ENCODE results near the gene RGS3.
"Not testable (repeated sequence)": the region's sequence is repeated elsewhere in the genome, so short reads cannot be mapped to it uniquely, and the experiment has no call there.

Gene RGS3

DNA sequence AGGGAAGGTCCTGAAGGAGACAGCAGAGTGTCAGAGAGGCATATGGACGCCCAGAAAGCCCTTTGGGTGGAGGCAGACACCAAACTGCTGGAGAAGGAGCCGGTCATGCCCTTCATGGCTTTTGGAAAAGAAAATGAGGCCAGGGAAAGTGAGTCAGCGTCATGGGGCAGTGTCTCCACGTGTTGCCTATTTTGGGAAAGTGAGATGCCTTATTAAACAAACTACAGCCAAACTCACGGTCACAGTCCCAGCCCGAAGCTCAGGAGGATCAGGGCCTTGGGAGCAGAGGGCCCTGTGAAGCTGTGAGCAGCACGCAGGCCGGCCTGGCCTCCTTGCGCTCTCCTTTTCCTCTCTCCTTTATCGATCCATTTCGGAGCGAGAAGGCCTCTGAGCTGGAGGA is 25.0 kb downstream of the RGS3 start:
- no peak for DNase-seq (ENCODE audit: low spot score)
- in situ Hi-C loops (cut with MboI; ENCODE audit: low sequenced_read_pairs, unreplicated experiment), result no loop called here
- no peak for TF ChIP-seq CTCF (IDR thresholded peaks at IDR 0.05; ENCODE audit: borderline replicate concordance, control extremely low read depth, extremely low read depth, insufficient read depth, missing control alignments)

DNA sequence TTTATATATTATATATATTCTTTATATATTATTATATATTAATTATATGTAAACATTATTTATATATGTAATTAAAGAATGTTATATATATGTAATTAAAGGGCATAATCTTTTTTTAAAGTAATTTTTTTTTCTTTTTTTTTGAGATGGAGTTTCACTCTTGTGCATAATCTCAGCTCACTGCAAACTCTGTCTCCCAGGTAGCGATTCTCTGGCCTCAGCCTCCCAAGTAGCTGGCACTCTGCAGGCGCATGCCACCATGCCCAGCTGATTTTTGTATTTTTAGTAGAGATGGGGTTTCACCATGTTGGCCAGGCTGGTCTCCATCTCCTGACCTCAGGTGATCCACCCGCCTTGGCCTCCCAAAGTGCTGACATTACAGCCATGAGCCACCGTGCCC is 27.6 kb downstream of the RGS3 start:
- DNase-seq (ENCODE audit: low spot score); in situ Hi-C loops (cut with MboI; ENCODE audit: low sequenced_read_pairs, unreplicated experiment): not testable (repeated sequence)

- DNase-seq (ENCODE audit: low spot score), result no peak
- in situ Hi-C loops (cut with MboI; ENCODE audit: low sequenced_read_pairs, unreplicated experiment), result no loop called here
- no peak for TF ChIP-seq CTCF (IDR thresholded peaks at IDR 0.05; ENCODE audit: borderline replicate concordance, control extremely low read depth, extremely low read depth, insufficient read depth, missing control alignments)
Measured at GRCh38 chr9:113492343-113493202, 29.0 kb downstream of the RGS3 start.

DNA sequence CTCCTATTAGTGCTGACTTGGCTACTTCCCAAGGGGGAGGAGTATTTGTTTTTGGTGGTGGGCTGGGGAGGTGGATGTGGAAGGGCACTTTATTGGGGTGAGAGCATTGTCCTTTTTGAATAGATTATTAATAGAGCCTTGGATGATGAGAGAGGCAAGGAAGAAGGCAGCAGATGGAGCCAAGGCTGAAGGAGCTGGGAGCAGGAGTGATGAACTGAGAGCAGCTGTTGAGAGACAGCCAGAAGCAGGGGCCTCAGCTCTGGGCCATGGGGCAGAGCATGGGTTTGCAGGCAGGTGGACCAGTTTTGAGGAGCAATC is 29.6 kb downstream of the RGS3 start:
- in situ Hi-C loops (cut with MboI; ENCODE audit: low sequenced_read_pairs, unreplicated experiment), result no loop called here
- no peak for TF ChIP-seq CTCF (IDR thresholded peaks at IDR 0.05; ENCODE audit: borderline replicate concordance, control extremely low read depth, extremely low read depth, insufficient read depth, missing control alignments)
- no peak for DNase-seq (ENCODE audit: low spot score)

- no peak for DNase-seq (ENCODE audit: low spot score)
- in situ Hi-C loops (cut with MboI; ENCODE audit: low sequenced_read_pairs, unreplicated experiment), result no loop called here
- TF ChIP-seq CTCF (IDR thresholded peaks at IDR 0.05; ENCODE audit: borderline replicate concordance, control extremely low read depth, extremely low read depth, insufficient read depth, missing control alignments), result no peak
Measured at GRCh38 chr9:113495526-113495925, 32.0 kb downstream of the RGS3 start.

DNA sequence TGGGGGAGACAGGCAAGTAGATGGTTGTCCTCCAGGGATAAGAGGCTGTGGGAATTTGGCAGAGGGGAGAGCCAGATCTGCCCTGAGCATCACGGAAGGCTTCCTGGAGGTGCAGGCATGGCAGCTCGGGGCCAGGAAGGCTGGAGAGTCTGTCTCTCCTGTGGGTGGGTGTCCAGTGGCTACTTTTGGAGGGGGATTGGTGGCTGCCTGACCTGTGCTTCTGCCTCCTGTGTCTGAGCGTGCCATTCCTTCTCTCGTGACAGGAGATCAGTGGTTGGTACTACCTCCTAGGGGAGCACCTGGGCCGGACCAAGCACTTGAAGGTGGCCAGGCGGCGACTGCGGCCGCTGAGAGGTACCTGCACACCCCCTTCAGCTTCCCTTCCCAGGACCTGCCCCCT is 33.5 kb downstream of the RGS3 start:
- no peak for DNase-seq (ENCODE audit: low spot score)
- in situ Hi-C loops (cut with MboI; ENCODE audit: low sequenced_read_pairs, unreplicated experiment), result no loop called here

More for the DNA sequence above, 33.5 kb downstream of the RGS3 start:
- no peak for TF ChIP-seq CTCF (IDR thresholded peaks at IDR 0.05; ENCODE audit: borderline replicate concordance, control extremely low read depth, extremely low read depth, insufficient read depth, missing control alignments)

Data from GM13976 (cell line).